Testis (tissue), 3 donors: ENCODE measurements around the gene PYGB. TPM values are rescaled to one million over a fixed set of nuclear protein-coding genes. Genes with fewer than 3 reads are reported as not detected.

ENCODE experiments used
- DNase-seq: peaks from one replicate; pipeline ENCODE4 v3.0.0-alpha.2; 2019
- H3K27ac ChIP-seq, 2 donors: fragments of 200-600 bp; sonication (generic); one replicate each; pipeline ENCODE4 v1.5.1; 2019
- H3K27me3 ChIP-seq: fragments of 200-600 bp; sonication (generic); one replicate; pipeline ENCODE4 v1.5.1; 2019
- H3K36me3 ChIP-seq: fragments of 200-600 bp; sonication (generic); one replicate; pipeline ENCODE4 v1.5.1; 2017; ENCODE audit warnings: low read depth; ENCODE audit errors: missing control alignments
- H3K4me1 ChIP-seq: fragments of 200-600 bp; sonication (generic); one replicate; pipeline ENCODE4 v1.5.1; 2019
- H3K4me3 ChIP-seq, 2 donors: fragments of 200-600 bp; sonication (generic); one replicate each; pipeline ENCODE4 v1.5.1; 2017 to 2019
- H3K9me3 ChIP-seq: fragments of 200-600 bp; sonication (generic); one replicate; pipeline ENCODE4 v1.5.1; 2017
- POLR2A ChIP-seq: fragments of 450-650 bp; IDR thresholded peaks from one replicate; pipeline ENCODE4 v1.6.1; 2017; ENCODE audit warnings: antibody characterized with exemption, mild to moderate bottlenecking, moderate library complexity
- WGBS, 2 donors: methylation state at CpG; one replicate each; pipeline ENCODE4 v1.1.5; 2018; 5-methylcytosine and 5-hydroxymethylcytosine counted together
- intact Hi-C: fragments of 100-400 bp; cut with DNase I; formaldehyde crosslinking; loops from one replicate; pipeline ENCODE4 v1.15.1; 2023; ENCODE audit warnings: low total_unique reads
- polyA plus RNA-seq: library from polyadenylated mRNA; stranded (reverse); fragments of 350-450 nt; fragmentation: Illumina TruSeq; extraction: RNeasy Lipid Tissue Mini Kit (QIAGEN cat#74804); gene quantifications from one replicate; pipeline ENCODE4 v1.2.3, GENCODE V29; 2014; ENCODE audit warnings: low read depth, low replicate concordance; ENCODE audit not compliant: insufficient read depth
- total RNA-seq, 2 donors: library from RNA; depleted of rRNA; stranded (reverse); fragments of >200 nt; gene quantifications; one replicate each; pipeline ENCODE4 v1.2.3, GENCODE V29; 2016
- TF ChIP-seq, protein P1 (sequence below), 3 experiments: fragments of 450-650 bp in 2 of 3; fragments of 200-600 bp in 1 of 3; sonication (generic) in 1 of 3; IDR thresholded peaks; one replicate each; pipeline ENCODE4 v1.5.1; 2016 to 2019; ENCODE audit warnings: antibody characterized with exemption in 3 of 3, mild to moderate bottlenecking in 2 of 3, moderate library complexity in 1 of 3

The PYGB gene
- total and polyA plus RNA-seq, 3 donors from 2014 or later, result 50.8 to 91.5 (median 91.5) TPM

DNA sequence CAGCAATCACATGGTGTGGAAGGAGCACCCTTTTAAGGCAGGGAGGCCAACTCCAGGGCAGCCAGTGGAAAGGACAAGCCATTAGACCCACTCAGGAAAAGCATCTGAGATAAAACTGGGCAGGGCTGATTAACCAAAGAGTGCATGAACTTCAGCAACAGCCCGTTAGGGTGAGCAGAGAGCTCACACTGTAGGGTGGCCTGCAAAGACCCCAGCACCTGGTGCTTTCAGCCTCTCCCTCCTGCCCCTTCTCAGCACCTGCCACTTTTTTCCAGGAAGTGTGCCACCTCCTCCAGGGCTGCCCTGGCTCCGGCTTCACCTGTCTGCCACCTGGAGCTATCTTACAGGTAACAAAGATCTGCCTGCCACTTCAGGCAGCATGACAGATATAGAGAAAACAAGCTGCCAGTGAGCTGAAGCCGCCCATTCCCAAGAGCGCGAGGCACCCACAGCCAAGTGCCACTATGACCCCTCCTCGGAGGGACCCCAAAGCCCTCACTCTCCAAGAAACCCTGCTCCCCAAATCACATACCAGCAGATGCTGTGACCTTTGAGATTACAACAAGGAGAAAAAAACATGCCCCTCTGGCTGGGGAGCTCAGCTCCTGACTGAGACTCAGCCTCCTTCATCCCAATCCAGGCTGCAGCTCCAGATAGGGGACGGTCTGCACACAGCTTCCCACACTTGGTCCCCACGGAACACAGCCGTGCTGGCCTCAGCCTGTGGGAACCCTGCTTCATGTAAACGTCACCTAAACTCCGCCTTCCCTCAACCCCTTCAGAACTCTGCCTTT, 71.6 kb downstream of the PYGB start:
- Histone ChIP-seq H3K27me3 (no peaks in the 10 kb centered on the region), H3K4me3 (no peak overlapping the region), H3K27ac (no peak overlapping the region), H3K36me3 (no peaks in the 10 kb centered on the region), H3K9me3 (no peaks in the 10 kb centered on the region), H3K4me1 (peaks cover 4% of the 10 kb centered on the region)
- TF ChIP-seq POLR2A, result no peak
- TF ChIP-seq, protein P1, sequence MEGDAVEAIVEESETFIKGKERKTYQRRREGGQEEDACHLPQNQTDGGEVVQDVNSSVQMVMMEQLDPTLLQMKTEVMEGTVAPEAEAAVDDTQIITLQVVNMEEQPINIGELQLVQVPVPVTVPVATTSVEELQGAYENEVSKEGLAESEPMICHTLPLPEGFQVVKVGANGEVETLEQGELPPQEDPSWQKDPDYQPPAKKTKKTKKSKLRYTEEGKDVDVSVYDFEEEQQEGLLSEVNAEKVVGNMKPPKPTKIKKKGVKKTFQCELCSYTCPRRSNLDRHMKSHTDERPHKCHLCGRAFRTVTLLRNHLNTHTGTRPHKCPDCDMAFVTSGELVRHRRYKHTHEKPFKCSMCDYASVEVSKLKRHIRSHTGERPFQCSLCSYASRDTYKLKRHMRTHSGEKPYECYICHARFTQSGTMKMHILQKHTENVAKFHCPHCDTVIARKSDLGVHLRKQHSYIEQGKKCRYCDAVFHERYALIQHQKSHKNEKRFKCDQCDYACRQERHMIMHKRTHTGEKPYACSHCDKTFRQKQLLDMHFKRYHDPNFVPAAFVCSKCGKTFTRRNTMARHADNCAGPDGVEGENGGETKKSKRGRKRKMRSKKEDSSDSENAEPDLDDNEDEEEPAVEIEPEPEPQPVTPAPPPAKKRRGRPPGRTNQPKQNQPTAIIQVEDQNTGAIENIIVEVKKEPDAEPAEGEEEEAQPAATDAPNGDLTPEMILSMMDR (IDR thresholded peaks at IDR 0.05), result no peak
- WGBS, 2 donors, result 78 to 86% methylated on average over 11 of the region's 11 CpGs
- intact Hi-C loops, result no loop called here
- no peak for DNase-seq

DNA sequence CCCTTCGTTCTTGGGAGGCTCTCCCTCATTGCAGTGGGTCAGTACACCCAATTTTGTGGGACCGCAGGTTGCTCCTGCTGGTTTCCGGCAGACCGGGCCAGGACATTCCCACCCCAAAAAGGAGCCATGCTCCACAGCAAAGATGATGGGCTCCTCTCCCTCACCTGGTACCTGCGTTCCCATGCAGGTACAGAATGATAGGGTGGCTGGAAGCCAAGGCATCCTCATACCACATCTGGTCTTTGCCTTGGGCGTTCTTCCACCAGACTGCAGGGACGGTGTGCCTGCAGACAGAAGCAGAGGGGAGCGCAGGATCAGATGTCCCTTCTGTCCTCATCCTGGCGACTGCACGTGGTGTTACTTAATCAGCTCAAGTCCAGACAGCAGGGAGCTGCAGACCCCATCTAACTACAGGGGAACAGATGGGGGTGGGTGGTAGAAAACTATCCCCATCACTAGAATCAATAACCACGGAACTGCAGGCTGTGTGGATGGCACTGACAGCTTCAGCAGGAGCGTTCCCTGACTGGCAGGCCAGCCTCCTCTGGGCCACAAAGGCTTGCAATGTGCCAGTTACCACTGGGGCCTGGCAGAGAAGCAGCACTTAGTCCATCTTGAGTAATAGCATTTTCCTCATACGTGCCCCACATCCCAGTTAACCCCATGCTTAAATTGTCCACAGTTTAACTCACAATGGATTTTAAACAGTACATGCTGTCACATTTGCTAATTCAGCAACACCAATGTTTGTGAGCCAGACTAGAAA, 72.3 kb downstream of the PYGB start:
- H3K4me1 ChIP-seq, result peaks cover 4% of the 10 kb centered on the region
- WGBS, 2 donors, result 75 to 83% methylated on average over 10 to 13 of the region's 13 CpGs
- intact Hi-C loops, result no loop called here
- no peaks in the 10 kb centered on the region for H3K9me3 ChIP-seq
- no peak for DNase-seq
- no peak overlapping the region for H3K27ac ChIP-seq
- no peaks in the 10 kb centered on the region for H3K36me3 ChIP-seq
- no peaks in the 10 kb centered on the region for H3K27me3 ChIP-seq
- H3K4me3 ChIP-seq, result no peak overlapping the region
- TF ChIP-seq, protein P1 (IDR thresholded peaks at IDR 0.05), result no peak
- TF ChIP-seq POLR2A, result no peak

DNA sequence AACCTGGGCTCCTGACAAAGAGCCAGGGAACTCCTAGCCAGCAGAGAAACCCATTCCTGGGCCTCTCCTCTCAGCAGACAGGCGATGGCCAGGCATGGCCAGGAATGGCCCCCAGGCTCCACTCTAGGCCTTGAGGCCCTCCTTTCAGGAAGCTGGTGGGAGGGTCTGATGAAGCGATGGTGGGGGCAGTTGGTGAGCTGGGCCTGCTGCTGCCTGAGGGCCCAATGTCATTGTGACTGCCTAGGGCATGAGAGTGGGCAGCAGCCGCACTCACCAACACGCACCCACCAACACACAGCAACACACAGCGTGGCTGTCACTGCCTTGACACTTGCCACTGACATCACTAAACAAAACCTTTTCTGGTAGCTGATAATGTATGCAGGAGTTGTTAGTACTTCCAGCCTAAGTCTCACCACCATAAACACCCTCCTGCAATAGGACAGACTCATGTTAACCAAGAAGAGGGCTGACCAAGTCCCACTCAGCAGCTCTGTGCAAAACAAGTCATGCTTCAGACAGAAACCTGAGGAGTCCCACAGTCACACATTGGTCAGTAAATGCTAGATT, 73.5 kb downstream of the PYGB start:
- DNase-seq, result no peak
- Histone ChIP-seq H3K4me1 (peaks cover 4% of the 10 kb centered on the region), H3K4me3 (no peak overlapping the region), H3K27ac (no peak overlapping the region), H3K36me3 (no peaks in the 10 kb centered on the region), H3K9me3 (no peaks in the 10 kb centered on the region), H3K27me3 (no peaks in the 10 kb centered on the region)
- TF ChIP-seq POLR2A, result no peak
- TF ChIP-seq, protein P1 (IDR thresholded peaks at IDR 0.05), result no peak
- intact Hi-C loops, result no loop called here
- 85 to 92% methylated on average over 4 to 5 of the region's 5 CpGs for WGBS, 2 donors

DNA sequence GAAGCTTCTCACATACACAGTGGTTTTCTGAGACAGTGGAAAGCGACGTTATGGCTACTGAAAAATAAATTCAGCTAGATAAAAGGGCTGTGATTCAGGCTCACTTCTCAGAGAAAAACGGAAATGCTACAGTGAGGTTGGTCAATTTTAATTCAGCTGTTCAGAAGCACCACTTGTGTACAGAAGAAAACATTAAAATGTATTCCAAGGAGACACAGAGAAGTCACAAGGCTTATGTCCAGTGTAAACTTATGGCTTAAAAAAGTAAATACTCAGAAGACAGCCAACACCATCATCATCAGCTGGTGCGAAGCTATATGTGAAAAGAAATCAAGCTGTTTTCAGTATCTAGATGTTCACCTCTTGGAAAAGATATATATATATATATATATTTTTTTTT, 74.1 kb downstream of the PYGB start:
- Histone ChIP-seq H3K9me3 (no peaks in the 10 kb centered on the region), H3K27ac (no peak overlapping the region), H3K36me3 (no peaks in the 10 kb centered on the region), H3K4me1 (peaks cover 4% of the 10 kb centered on the region), H3K4me3 (no peak overlapping the region), H3K27me3 (no peaks in the 10 kb centered on the region)
- intact Hi-C loops, result no loop called here
- TF ChIP-seq POLR2A, result no peak
- TF ChIP-seq, protein P1 (IDR thresholded peaks at IDR 0.05), result no peak
- WGBS, 2 donors, result 90 to 95% methylated on average over 4 of the region's 4 CpGs
- DNase-seq, result no peak
